Neural progenitor cell (in vitro differentiated cells): ENCODE measurements around the gene PHYHIPL. TPM values are rescaled to one million over a fixed set of nuclear protein-coding genes. Genes with fewer than 3 reads are reported as not detected.

ENCODE experiments used
- DNase-seq: peaks from one replicate; pipeline ENCODE4 v3.0.0-alpha.2; 2016; ENCODE audit warnings: low spot score
- H2AFZ ChIP-seq: fragments of 200-600 bp; sonication (generic); replicated peaks from 2 replicates; pipeline ENCODE4 v1.6.1; 2016; ENCODE audit warnings: antibody characterized with exemption
- H3F3A ChIP-seq: fragments of 200-600 bp; sonication (generic); 2 replicates; pipeline ENCODE4 v1.6.1; 2016; ENCODE audit warnings: antibody characterized with exemption, low read depth
- H3K27ac ChIP-seq: fragments of 200-600 bp; sonication (generic); 2 replicates; pipeline ENCODE4 v1.5.1; 2016; ENCODE audit warnings: mild to moderate bottlenecking
- H3K27me3 ChIP-seq: fragments of 200-600 bp; sonication (generic); 2 replicates; pipeline ENCODE4 v1.6.1; 2016; ENCODE audit warnings: mild to moderate bottlenecking, moderate library complexity
- H3K36me3 ChIP-seq: fragments of 200-600 bp; sonication (generic); 2 replicates; pipeline ENCODE4 v1.5.1; 2016
- H3K4me1 ChIP-seq: fragments of 200-600 bp; sonication (generic); 2 replicates; pipeline ENCODE4 v1.6.1; 2016; ENCODE audit warnings: mixed run types
- H3K4me2 ChIP-seq: fragments of 200-600 bp; sonication (generic); 2 replicates; pipeline ENCODE4 v1.6.1; 2016
- H3K4me3 ChIP-seq: fragments of 200-600 bp; sonication (generic); 2 replicates; pipeline ENCODE4 v1.5.1; 2016
- H3K79me2 ChIP-seq: fragments of 200-600 bp; sonication (generic); 2 replicates; pipeline ENCODE4 v1.6.1; 2016; ENCODE audit warnings: low read depth
- H3K9ac ChIP-seq: fragments of 200-600 bp; sonication (generic); 2 replicates; pipeline ENCODE4 v1.6.1; 2016
- H3K9me3 ChIP-seq: fragments of 200-600 bp; sonication (generic); 2 replicates; pipeline ENCODE4 v1.5.1; 2016; ENCODE audit warnings: low read depth
- H4K20me1 ChIP-seq: fragments of 200-600 bp; sonication (generic); 2 replicates; pipeline ENCODE4 v1.6.1; 2016; ENCODE audit warnings: low read depth
- H3K27ac Mint-ChIP-seq: 3 replicates; pipeline ENCODE4 v1.8.0; 2021; ENCODE audit warnings: mixed read lengths
- H3K27me3 Mint-ChIP-seq: 2 replicates; pipeline ENCODE4 v1.8.0; 2022; ENCODE audit warnings: low read depth, mild to moderate bottlenecking, inconsistent platforms, moderate library complexity, mixed read lengths; ENCODE audit not compliant: insufficient read depth
- H3K36me3 Mint-ChIP-seq: 3 replicates; pipeline ENCODE4 v1.8.0; 2021; ENCODE audit warnings: mixed read lengths
- H3K4me1 Mint-ChIP-seq: 3 replicates; pipeline ENCODE4 v1.8.0; 2021; ENCODE audit warnings: mixed read lengths
- H3K4me3 Mint-ChIP-seq: 3 replicates; pipeline ENCODE4 v1.8.0; 2021; ENCODE audit warnings: mild to moderate bottlenecking, moderate library complexity, mixed read lengths
- H3K9me3 Mint-ChIP-seq: 3 replicates; pipeline ENCODE4 v1.8.0; 2020; ENCODE audit warnings: mixed read lengths
- EZH2 ChIP-seq: fragments of 200-600 bp; sonication (generic); IDR thresholded peaks from 2 replicates; pipeline ENCODE4 v1.6.1; 2017; ENCODE audit warnings: antibody characterized with exemption, mild to moderate bottlenecking, moderate library complexity
- EZH2phosphoT487 ChIP-seq: fragments of 200-600 bp; sonication (generic); IDR thresholded peaks from 2 replicates; pipeline ENCODE4 v1.6.1; 2017; ENCODE audit warnings: antibody characterized with exemption
- total RNA-seq: library from RNA; depleted of rRNA; stranded (reverse); fragments of >200 nt; gene quantifications from 2 replicates; pipeline ENCODE4 v1.2.3, GENCODE V29; 2015; ENCODE audit warnings: low replicate concordance
- TF ChIP-seq, protein P1 (sequence below): fragments of 200-600 bp; sonication (generic); IDR thresholded peaks from 2 replicates; pipeline ENCODE4 v1.5.1; 2017; ENCODE audit warnings: antibody characterized with exemption, mild to moderate bottlenecking

PHYHIPL gene
- total RNA-seq, 1 donor from 2014 or later: 0.52 TPM

DNA sequence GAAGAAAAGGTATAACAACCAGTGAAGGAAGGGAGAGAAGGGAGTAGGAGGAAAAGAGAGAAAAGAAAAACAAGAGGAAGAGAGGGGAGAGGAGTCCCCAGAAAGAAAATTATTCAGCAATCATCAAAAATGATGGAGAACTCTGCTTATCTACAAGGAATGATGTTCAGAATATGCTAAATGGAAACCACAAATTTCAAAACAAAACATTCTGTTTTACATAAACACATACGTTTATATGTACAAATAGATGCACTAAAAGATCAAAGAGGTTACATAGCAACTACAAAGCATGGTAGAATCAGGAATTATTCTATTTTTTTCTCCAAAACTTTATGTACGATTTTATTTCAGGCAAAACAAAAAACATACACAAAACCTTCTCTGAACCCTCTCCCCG lies 94.0 kb downstream of the PHYHIPL start:
- no peak overlapping the region for H3K4me2 ChIP-seq
- no peaks in the 10 kb centered on the region for H3F3A ChIP-seq
- DNase-seq: no peak
- no peak overlapping the region for H2AFZ ChIP-seq
- no peaks in the 10 kb centered on the region for H3K9me3 Mint-ChIP-seq
- no peak overlapping the region for H3K4me3 ChIP-seq
- no peaks in the 10 kb centered on the region for H4K20me1 ChIP-seq
- no peaks in the 10 kb centered on the region for H3K36me3 ChIP-seq
- H3K4me1 Mint-ChIP-seq: peaks cover 2% of the 10 kb centered on the region
- no peaks in the 10 kb centered on the region for H3K79me2 ChIP-seq
- no peaks in the 10 kb centered on the region for H3K36me3 Mint-ChIP-seq
- no peak overlapping the region for H3K27ac Mint-ChIP-seq
- no peak for TF ChIP-seq EZH2phosphoT487
- TF ChIP-seq, protein P1, sequence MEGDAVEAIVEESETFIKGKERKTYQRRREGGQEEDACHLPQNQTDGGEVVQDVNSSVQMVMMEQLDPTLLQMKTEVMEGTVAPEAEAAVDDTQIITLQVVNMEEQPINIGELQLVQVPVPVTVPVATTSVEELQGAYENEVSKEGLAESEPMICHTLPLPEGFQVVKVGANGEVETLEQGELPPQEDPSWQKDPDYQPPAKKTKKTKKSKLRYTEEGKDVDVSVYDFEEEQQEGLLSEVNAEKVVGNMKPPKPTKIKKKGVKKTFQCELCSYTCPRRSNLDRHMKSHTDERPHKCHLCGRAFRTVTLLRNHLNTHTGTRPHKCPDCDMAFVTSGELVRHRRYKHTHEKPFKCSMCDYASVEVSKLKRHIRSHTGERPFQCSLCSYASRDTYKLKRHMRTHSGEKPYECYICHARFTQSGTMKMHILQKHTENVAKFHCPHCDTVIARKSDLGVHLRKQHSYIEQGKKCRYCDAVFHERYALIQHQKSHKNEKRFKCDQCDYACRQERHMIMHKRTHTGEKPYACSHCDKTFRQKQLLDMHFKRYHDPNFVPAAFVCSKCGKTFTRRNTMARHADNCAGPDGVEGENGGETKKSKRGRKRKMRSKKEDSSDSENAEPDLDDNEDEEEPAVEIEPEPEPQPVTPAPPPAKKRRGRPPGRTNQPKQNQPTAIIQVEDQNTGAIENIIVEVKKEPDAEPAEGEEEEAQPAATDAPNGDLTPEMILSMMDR: no peak
- H3K27me3 ChIP-seq: no peaks in the 10 kb centered on the region
- no peak overlapping the region for H3K9ac ChIP-seq
- no peaks in the 10 kb centered on the region for H3K27me3 Mint-ChIP-seq
- H3K4me1 ChIP-seq: peaks cover 3% of the 10 kb centered on the region
- no peak overlapping the region for H3K4me3 Mint-ChIP-seq
- H3K9me3 ChIP-seq: no peaks in the 10 kb centered on the region
- no peak overlapping the region for H3K27ac ChIP-seq

DNA sequence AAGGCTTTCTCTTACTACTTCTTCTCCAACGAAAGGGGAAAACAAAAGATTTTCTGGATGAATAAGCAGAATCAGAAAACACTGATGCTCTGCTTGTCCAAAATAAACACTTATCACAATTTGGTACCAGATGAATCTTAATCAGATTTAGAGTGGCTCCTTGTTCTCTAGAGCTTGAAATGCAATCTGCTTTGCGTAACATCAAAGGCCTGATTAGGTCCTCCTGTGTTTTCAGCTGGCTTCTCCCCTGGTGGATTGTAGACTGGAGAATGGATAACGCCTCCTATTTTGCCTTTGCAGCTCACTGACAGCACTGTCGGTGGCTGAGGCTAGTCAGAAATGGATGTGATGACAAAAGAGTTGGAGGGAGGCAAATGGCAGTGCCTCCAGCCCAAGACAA lies 94.7 kb downstream of the PHYHIPL start:
- TF ChIP-seq EZH2phosphoT487: no peak
- no peak for TF ChIP-seq EZH2
- TF ChIP-seq, protein P1: no peak
- H3K79me2 ChIP-seq: no peaks in the 10 kb centered on the region
- no peaks in the 10 kb centered on the region for H3K27me3 Mint-ChIP-seq
- no peaks in the 10 kb centered on the region for H3K36me3 ChIP-seq
- no peaks in the 10 kb centered on the region for H4K20me1 ChIP-seq
- no peak overlapping the region for H2AFZ ChIP-seq
- no peak overlapping the region for H3K27ac Mint-ChIP-seq
- H3K4me3 Mint-ChIP-seq: no peak overlapping the region
- no peaks in the 10 kb centered on the region for H3F3A ChIP-seq
- H3K27ac ChIP-seq: no peak overlapping the region
- no peaks in the 10 kb centered on the region for H3K9me3 ChIP-seq
- peaks cover 2% of the 10 kb centered on the region for H3K4me1 Mint-ChIP-seq
- H3K4me1 ChIP-seq: peaks cover 3% of the 10 kb centered on the region
- no peak overlapping the region for H3K9ac ChIP-seq
- H3K9me3 Mint-ChIP-seq: no peaks in the 10 kb centered on the region
- no peak overlapping the region for H3K4me2 ChIP-seq
- peak; percentile 13 for DNase-seq
- no peaks in the 10 kb centered on the region for H3K36me3 Mint-ChIP-seq
- H3K27me3 ChIP-seq: no peaks in the 10 kb centered on the region
- H3K4me3 ChIP-seq: no peak overlapping the region

GRCh38 chr10:59272061-59272460 lies 95.6 kb downstream of the PHYHIPL start:
- Histone ChIP-seq H3K27me3 (no peaks in the 10 kb centered on the region), H3F3A (no peaks in the 10 kb centered on the region), H3K79me2 (no peaks in the 10 kb centered on the region), H3K4me2 (no peak overlapping the region), H3K27ac (no peak overlapping the region), H3K4me3 (no peak overlapping the region), H3K9ac (no peak overlapping the region), H3K36me3 (no peaks in the 10 kb centered on the region), H4K20me1 (no peaks in the 10 kb centered on the region), H3K9me3 (no peaks in the 10 kb centered on the region), H2AFZ (no peak overlapping the region), H3K4me1 (peaks cover 3% of the 10 kb centered on the region)
- no peak for DNase-seq
- no peaks in the 10 kb centered on the region for H3K27me3 Mint-ChIP-seq
- H3K4me3 Mint-ChIP-seq: no peak overlapping the region
- no peaks in the 10 kb centered on the region for H3K9me3 Mint-ChIP-seq
- H3K4me1 Mint-ChIP-seq: peaks cover 2% of the 10 kb centered on the region
- H3K36me3 Mint-ChIP-seq: no peaks in the 10 kb centered on the region
- H3K27ac Mint-ChIP-seq: no peak overlapping the region
- TF ChIP-seq EZH2phosphoT487 (no peak), EZH2 (no peak)
- TF ChIP-seq, protein P1: no peak
